Activated CD4-positive, alpha-beta T cell treated with anti-CD3 and anti-CD28 coated beads, Interleukin-2, amount 50 U/mL, for 48 hours (primary cell): ENCODE measurements around the gene TBCD.

ENCODE experiments used
- DNase-seq, 2 experiments: peaks; one replicate each; pipeline ENCODE4 v3.0.0-alpha.2; 2020

TBCD gene

DNA sequence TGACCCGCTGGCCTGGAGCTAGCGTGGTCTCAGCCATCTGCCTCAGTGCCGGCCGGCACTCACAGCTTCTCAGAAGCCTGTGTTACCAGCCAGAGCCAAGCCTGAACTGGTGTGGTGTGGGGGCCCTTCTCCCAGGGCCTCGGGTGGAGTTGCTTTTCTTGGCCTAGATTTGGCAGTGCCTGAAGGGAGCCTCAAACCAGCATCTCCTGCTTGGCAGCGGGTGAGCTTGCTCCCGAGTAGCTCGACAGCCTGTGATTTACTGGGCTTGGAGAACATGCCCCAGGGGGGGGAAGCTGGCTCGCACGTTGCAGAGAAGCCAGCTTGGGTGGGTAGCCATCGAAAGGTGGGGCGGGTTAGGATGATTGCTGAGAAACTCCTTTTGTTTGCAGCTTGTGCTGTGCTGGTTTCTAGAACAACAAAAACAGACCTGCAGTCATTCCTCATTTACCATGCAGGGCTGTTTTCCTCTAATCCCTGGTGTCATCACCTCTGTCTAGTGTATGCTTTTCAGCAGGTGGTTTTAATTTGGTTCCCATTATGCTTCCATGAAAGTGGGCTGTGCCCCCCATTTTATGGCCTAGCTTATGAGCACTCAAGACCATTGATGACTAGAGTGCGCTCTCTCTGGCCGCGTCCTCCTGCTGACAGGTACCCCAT is 42.2 kb downstream of the TBCD start:
- DNase-seq = no peak

DNA sequence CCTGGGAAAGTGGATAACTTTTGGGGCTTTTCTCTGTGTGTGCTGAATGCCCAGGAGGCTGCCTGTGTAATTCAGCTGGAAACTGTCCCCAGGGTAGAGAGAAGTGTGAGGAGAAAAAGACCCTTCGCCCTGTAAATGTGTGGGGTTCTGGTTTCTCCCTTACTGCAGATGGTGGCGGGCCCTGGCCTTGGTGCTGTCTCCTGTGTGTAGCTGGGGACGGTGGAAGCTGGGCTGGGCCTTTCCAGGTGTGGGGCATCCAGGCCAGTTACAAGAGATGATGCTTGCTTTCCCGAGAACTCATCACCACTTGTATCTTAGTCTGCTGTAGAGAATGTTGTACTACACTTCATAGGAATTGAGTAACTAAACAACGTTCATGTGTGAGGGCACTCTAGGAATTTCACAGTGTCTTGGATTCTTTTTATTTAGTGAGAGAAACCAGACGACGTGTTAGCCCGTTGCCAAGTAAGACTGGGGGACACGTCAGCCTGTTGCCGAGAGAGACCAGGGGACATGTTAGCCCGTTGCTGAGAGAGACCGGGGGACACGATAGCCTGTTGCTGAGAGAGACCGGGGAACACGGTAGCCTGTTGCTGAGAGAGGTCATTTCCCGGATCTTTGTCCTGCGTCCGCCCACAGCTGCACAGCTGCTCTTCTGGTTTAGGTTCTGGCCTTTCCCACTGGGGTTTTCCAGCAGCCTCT is 43.1 kb downstream of the TBCD start:
- DNase-seq = no peak

DNA sequence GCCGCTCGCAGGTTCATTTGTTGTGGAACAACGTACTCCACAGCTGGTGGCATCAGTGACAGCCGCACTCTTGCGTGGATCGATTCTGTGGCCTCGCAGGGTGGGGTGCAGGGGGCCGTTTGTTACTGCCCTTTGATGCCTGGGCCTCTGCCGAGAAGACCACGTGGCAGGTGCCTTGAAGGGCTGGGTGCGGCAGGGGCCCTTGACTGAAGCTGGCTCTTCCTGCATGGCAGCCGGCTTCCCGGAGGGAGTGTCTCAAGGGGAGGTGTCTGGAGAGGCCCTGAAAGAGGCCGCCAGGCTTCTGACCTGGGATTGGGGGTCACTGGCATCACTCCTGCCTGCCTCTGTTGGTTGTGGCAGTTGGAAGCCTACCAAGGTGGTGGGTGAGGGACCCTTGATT is 43.8 kb downstream of the TBCD start:
- DNase-seq = no peak

DNA sequence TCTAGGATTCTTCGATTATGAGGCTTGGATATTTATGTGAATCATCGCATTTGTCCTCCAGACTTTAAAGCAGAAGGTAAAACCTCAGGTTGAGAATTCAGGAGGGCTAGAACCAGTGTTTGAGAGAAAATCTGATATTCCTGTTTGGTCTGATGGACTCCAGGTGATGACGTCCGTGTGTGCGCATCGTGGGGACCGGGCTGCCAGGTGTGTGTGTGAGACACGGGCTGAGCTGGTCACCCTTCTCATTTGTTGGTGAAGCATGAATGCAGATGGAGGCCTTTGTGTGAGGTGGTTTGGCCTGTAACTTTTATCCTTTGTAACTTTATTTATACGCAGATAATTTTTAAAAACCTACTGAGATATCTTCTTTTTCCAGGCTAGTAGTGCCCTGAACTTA is 45.2 kb downstream of the TBCD start:
- no peak for DNase-seq

DNA sequence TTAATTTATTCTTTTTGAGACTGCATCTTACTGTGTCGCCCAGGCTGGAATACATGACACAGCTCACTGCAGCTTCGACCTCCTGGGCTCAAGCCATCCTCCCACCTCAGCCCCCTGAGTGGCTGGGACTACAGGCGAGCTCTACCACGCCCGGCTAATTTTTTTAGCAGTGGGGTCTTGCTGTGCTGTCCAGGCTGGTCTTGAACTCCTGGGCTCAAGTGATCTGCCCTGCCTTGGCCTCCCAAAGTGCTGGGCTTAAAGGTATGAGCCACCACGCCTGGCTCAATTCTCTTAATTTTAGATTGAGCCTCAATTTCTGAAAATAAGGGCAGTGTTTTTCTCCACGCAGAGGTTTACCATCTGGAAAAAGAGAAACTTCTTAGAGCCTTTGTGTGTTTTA is 46.9 kb downstream of the TBCD start:
- no peak for DNase-seq

DNA sequence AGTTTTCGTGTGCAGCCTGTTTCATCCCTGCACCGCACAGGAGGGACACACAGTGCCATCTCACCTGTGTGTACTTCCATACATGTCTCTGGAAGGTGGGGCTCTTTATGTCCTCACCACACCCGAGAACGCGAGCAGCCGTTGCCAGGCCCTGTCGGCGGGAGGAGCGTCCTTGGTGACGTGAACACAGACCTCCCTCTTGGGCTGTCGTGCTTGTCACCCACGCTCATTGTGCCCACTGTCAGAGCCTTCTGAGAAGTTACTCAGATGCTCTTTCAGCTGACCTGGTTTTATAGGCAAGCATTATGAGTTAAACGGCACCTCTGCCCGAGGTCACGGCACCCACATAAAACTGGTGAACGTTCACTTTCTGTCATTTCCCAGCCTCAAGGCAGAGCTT is 47.7 kb downstream of the TBCD start:
- DNase-seq = no peak

DNA sequence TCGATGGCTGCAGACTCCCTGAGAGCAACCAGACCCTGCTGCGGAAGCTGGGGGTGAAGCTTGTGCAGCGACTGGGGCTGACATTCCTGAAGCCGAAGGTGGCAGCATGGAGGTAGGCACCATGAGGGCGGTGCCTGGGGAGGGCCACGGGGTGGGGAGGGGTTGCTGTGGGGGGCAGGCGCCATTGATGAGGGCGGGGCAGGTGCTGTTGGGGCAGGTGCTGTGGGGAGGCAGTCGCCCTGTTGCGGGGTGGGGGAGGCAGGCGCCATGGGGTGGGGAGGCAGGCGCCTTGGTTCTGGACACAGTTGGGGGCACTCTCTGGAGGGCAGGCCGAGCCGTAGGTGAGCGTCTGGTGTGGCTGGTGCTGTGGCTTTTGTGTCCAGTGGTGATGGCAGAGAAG is 49.0 kb downstream of the TBCD start:
- DNase-seq = no peak

DNA sequence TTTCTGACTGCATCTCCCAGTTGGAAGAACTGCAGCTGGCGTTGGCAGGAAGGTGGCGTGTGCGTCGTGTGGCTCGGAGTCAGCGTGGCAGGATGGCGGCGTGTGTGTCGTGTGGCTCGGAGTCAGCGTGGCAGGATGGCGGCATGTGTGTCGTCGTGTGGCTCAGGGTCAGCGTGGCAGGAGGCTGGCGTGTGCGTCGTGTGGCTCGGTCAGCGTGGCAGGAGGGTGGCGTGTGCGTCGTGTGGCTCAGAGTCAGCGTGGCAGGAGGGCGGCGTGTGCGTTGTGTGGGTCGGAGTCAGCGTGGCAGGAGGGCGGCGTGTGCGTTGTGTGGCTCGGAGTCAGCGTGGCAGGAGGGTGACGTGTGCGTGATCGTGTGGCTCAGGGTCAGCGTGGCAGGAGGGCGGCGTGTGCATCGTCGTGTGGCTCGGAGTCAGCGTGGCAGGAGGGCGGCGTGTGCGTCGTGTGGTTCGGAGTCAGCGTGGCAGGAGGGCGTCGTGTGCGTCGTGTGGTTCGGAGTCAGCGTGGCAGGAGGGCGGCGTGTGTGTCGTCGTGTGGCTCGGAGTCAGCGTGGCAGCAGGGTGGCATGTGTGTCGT is 49.6 kb downstream of the TBCD start:
- no peak for DNase-seq

DNA sequence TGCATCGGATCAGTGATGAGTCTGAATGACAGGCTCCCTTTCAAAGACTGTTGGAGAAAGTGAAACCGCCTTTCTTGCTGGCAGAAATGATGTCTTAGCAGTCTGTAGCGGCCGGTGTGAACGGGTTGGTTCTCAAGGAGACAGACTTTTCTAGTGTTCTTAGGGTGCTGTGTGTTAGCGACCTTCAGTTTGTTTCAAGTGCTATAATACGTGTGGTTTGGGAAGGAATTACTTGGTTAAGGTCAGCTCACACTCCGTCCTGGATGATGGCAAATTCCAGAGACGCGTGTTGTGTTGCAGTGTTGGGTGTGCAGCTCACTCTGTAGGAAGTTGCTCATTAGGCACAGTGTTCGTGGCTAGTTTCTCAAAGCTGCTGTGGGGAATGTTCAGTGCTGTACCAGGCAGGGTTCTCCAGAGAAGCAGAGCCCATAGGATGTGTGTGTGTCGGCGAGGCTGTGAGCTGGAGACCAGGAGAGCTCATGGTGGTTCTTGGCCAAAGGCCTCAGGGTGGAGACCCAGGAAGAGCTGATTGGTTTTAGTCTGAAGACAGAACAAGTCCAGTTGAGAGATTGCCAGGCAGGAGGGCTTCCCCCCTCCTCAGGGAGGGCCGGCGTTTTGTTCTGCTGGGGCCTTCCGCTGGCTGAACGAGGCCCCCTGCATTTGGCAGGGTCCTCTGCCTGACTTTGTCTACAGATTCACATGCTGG is 50.4 kb downstream of the TBCD start:
- no peak for DNase-seq

DNA sequence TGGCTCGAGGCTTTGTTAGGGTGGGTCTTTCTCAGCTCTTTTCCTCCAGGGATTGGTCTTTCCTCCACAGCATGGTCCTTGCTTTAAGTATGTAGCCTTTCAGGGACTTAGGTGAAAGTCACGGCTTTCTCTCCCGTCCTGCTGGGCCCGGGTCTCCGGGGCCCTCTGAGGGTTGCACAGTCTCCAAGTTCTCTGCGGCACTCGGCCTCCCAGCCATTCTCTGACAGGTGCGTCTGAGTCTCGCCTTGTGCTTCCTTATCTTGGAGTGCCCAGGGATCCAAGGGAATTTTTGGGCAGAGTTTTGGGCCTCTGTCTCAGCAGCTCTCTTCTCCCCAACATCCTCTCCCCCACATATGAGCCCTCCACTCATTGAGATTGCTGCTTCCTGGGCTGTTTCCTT is 51.3 kb downstream of the TBCD start:
- no peak for DNase-seq

DNA sequence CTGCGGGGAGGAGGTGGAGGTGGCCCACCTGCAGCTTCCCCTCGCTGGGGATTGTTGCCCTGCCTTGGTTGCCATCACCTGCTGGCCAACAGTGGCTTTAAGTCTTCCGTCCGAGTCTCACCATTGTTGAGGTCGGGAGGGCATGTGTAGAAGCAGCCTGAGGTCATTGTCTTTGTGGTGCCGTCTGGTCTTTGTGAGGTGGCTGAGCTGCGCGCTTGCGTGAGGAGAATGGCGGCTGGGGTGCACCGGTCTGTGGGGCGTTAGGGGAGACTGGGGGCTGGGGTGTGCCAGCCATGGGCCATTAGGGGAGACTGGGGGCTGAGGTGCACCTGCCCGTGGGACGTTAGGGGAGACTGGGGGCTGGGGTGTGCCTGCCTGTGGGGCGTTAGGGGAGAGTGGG is 51.7 kb downstream of the TBCD start:
- DNase-seq = no peak

DNA sequence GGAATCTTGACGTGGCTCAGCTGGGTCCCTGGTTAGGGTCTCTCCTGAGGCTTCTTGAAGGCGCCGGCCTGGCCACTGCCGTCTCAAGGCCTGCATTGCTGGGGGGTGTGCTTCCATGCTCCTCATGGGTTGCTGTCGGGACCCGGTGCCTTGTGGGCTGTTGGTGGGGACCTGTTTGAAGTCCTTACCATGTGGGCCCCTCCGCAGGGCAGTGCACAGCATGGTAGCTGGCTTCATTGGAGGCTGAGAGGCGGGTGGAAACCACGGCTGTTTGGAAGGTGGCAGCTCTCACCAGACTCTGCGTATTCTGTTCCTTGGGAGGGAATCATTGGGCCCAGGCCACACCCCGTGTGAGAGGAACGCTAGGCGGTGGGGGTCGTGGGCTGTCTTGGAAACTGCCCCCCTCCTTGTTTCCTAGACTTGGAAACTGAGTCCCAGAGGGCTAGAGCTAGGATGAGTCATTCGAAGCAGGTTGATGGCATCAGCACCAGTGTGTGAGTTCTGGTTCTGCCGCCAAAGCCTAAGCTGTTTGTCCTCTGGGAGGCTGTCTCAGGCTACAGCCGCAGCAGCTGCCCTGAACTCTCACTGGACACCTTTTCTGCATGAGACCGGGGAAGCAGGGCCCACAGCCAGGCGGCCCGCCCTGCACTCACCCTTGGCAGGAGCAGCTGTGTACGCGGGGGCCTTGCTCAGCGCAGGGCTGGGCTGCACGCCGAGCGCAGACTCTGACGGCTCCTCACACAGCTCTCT is 52.8 kb downstream of the TBCD start:
- DNase-seq = no peak

DNA sequence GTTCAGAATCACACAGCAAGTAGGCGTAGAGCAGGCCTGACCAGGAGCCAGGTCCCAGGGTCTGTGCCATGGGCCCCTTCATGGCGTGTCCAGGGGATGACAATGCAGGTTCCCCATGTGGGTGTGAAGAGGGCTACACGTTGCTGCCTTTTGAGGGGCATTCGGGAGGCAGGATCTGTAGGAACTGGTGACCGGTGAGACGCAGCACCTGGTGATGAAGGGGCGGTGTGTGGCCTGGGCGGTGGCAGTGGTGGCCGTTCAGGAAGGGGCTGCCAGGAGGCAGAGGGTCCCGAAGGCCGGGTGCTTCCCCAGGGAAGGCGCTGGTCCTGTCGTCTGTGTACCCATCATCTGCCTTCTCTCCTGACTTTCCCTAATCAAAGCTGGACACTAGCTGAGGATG is 53.4 kb downstream of the TBCD start:
- DNase-seq = no peak

DNA sequence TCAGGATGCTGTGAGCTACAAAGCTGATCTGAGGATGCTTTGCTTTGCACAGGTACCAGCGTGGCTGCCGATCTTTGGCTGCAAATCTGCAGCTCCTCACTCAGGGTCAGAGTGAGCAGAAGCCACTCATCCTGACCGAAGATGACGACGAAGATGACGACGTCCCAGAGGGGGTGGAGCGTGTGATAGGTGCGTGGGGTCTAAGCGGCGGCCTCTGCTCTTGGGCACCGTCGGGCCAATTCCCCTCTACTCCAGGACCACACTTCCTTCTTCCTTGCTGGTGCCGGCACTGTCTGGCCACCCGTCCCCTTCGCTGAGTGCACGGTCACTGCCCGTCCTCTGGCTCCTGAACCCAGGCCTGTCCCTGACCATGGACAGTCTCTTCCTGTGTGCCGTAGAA is 54.0 kb downstream of the TBCD start:
- no peak for DNase-seq

DNA sequence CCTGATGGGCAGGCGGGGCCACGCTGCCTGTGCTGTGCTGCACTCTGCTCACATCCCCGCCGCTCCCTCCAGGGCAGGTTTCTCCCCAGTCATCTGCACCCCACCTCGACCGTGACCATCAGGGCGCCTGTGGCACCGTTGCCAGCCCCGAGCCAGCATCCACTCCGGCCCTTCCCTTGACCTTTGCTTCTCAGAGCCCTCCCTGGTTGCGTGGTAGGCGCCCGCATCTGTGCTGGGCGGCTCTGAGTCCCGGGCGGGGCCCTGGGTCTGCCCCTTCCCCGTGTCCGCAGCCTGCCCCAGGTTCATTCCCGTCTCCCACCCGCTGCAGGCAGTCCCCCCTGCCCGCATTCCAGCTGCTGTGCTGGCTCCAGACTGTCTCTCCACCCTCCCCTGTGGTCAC is 54.8 kb downstream of the TBCD start:
- no peak for DNase-seq

DNA sequence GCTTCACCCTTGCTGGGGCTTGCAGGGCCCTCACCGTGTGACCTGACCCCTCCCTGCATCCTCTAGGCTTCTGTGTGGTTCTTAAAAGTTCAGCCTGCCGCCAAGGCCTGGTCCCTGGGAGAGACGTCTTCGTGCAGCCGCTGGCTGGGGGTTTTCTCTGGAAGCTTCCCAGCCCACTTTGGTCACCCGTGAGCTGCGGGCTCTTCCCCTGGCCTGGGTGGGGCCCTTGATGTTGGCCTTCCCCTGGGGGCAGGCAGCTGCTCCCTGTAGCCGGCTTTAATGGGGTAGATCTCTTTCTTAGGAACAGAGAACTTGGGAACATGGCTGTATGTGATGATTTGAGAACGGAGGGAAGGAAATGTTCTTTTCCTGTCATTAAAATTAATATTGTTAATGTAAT is 55.2 kb downstream of the TBCD start:
- no peak for DNase-seq

DNA sequence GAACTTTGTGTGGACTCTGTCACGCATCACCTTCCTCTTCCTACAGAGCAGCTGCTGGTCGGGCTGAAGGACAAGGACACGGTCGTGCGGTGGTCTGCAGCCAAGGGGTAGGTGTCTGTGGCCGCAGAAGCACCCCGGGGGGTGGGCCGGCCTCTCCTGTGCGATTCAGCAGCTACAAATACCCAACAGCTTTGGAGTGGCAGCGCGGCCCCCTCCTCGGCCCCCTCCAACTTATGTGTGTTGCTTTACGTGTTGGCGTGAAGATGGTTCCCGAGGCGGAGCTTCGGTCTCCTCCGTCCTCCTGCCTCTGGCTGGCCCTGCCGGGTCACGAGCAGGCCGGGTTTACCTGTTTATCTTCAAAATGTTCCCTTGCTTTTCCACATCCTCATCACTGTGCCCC is 55.7 kb downstream of the TBCD start:
- no peak for DNase-seq

DNA sequence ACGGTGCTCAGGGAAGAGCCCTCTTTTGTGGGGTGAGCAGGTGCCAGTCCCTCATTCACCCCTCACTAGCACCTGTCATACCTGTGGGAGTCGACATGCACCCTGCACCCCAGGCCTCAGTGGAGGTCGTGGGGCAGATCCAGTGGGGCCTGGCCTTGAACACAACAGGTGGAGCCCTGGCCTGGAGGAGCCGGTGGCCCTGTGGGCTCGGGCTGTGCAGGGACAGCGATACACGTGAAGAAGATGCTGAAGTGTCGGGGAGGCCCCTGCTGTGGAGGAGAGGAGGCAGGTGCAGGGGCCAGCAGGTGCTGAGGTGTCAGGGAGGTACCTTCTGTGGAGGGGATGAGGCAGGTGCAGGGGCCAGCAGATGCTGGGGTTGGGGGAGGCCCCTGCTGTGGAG is 56.1 kb downstream of the TBCD start:
- DNase-seq = no peak

DNA sequence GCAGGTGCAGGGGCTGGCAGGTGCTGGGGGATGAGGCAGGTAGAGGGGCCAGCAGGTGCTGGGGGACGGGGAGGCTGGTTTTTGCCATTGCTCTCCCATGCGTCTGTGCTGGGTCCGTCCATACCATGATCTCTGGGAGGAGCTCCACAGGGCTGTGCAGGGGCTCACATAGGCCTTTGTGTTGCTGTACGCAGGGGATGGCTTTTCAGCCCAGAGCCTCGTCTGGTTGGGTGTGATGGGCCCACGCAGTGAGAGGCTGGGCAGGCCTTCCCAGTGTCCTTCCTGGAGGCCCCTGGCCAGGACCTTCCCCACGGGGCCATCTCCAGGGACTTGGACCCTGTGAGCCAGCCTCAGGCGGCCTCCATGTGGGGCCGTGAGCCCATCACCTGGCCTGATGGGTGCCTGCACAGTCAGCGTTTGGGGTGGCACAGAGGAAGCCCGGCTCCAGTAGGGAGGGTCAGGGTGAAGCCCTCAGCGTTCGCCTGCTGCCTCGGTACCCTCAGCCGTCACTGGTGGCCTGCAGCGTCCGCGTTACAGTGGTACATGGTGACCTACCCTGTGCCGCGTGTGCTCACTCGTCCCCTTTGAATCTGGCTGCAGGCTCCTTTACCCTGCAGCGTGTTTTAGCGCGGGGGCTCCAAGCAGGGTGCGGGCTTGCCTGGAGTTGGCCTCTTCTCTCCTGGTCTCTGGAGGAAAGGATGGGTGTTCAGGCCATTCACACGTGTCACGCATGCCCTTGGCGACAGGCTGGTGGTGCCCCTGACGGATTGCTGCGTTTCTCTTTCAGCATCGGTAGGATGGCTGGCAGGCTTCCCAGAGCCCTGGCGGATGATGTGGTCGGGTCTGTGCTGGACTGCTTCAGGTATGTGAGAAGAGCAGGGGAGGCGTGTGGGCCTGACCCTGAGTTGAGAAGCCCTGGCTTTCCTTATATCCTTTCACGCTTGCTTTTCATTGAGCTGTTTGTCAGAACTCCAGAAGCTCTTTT is 57.3 kb downstream of the TBCD start:
- DNase-seq = no peak

DNA sequence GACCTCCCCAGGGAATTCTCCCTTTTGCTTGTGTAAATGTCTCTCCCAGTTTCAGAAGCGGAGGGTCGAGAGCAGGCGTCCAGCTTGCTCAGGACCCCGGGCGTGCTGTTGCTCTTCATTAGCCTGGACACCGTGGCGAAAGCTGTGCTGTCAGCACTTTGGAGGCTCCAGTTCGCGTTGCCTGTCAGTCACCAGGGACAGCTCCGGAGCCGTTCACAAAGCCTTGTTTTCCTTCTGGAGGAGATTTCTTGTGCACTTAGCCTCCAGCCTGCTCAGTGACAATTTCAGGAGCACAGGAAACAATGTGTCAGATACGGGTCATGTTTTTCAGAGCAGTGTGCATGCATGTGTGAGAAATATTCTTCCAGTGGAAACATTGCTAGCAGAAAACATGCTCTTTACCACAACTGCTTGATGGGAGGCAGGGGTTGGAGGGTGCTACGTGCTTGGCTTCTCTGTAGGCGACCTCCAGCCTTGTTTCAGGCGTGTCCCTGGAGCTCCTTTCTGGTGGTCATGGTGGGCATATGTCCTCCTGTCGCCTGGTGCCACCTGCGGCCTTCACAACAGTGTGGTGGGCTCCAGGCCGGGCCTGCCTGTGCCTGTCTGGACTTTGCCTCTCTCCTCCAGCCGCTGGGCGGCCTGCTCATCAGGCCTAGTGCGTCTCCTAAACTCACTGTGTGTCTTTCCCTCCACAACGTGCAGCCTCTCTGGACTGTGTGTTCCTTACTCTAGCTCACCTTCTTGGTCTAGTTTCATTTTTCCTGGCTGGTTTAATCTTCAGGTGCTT is 59.0 kb downstream of the TBCD start:
- no peak for DNase-seq

DNA sequence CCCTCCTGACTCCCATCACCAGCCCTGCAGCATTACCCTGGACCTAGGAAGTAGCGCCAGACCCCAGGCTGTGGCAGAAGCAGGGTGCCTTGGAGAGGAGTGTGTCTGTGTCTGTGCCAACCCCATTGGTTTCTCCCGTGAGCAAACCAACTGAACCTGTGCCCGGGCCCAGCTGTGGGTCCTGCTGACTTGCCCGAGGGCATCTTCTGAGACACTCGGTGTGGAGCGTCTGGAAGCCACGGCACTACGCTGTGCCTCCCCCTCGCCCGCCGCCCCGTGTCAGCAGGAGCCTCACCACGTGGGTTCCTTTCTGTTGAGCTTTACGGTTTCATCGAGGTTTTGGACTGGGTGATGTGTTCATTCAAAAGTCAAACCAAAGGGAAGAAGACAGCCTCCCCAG is 60.2 kb downstream of the TBCD start:
- no peak for DNase-seq
